ENCODE measurements around the gene BHMT2. TPM values are rescaled to one million over a fixed set of nuclear protein-coding genes. Genes with fewer than 3 reads are reported as not detected.

BHMT2 gene
- total and polyA plus RNA-seq, 10 of the 15 experiments (the other 5 are each of a cell fraction or from before 2014, with no cell fraction given) = not detected

DNA sequence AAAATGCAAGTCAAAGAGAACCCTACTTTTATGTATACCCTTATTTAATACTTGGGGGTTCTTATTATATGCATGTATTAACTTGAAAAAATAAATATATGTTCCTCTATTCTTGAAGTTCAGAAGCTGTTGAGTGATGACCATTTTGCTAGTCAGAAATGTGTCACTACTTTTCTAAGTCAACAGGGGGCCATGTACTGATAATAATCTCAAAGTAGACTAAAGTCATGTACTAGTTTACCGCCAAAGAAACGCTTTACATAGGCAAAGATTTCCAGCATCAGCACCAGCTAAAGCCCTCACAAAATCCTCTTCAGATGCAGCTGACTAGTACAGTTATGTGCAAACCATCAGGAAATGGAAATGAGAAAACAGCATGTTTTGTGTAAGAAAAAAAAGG is 36.3 kb downstream of the BHMT2 start (continued):
- TF ChIP-seq SIX5 (IDR thresholded peaks at IDR 0.05; ENCODE audit: low read depth, low read length, severe bottlenecking) (no peak), RFX5 (IDR thresholded peaks at IDR 0.05; ENCODE audit: low read depth, low read length) (no peak), BHLHE40 (IDR thresholded peaks at IDR 0.05; ENCODE audit: borderline replicate concordance in 1 of 2, low read depth in 2 of 2, low read length in 1 of 2) (no peak), ZBED1 (IDR thresholded peaks at IDR 0.05; ENCODE audit: borderline replicate concordance) (no peak), MEF2A (IDR thresholded peaks at IDR 0.05; ENCODE audit: insufficient read depth, low read depth, low read length) (no peak), CBX3 (IDR thresholded peaks at IDR 0.05; ENCODE audit: borderline replicate concordance, low read depth) (no peak), NFYA (IDR thresholded peaks at IDR 0.05; ENCODE audit: borderline replicate concordance, low read depth, low read length) (no peak), RBBP5 (conservative IDR thresholded peaks at IDR 0.05) (no peak), BACH1 (IDR thresholded peaks at IDR 0.05; ENCODE audit: borderline replicate concordance) (no peak), ZSCAN29 (IDR thresholded peaks at IDR 0.05) (no peak), HCFC1 (IDR thresholded peaks at IDR 0.05; ENCODE audit: low read length) (no peak)
- TF ChIP-seq, protein P1, sequence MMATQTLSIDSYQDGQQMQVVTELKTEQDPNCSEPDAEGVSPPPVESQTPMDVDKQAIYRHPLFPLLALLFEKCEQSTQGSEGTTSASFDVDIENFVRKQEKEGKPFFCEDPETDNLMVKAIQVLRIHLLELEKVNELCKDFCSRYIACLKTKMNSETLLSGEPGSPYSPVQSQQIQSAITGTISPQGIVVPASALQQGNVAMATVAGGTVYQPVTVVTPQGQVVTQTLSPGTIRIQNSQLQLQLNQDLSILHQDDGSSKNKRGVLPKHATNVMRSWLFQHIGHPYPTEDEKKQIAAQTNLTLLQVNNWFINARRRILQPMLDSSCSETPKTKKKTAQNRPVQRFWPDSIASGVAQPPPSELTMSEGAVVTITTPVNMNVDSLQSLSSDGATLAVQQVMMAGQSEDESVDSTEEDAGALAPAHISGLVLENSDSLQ (IDR thresholded peaks at IDR 0.05) = no peak
- TF ChIP-seq, protein P2, sequence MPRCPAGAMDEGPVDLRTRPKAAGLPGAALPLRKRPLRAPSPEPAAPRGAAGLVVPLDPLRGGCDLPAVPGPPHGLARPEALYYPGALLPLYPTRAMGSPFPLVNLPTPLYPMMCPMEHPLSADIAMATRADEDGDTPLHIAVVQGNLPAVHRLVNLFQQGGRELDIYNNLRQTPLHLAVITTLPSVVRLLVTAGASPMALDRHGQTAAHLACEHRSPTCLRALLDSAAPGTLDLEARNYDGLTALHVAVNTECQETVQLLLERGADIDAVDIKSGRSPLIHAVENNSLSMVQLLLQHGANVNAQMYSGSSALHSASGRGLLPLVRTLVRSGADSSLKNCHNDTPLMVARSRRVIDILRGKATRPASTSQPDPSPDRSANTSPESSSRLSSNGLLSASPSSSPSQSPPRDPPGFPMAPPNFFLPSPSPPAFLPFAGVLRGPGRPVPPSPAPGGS (IDR thresholded peaks at IDR 0.05; ENCODE audit: borderline replicate concordance, insufficient read depth, low read depth, low read length, poor library complexity, severe bottlenecking) = no peak

Data from GM12878 (cell line).